PFSK-1 (cell line): Measurements from ENCODE around the gene OR4E1. TPM values are rescaled to one million over a fixed set of nuclear protein-coding genes. Genes with fewer than 3 reads are reported as not detected.

Experiments used
- FOXP2 ChIP-seq: optimal IDR thresholded peaks from 2 replicates; pipeline ENCODE3; 2011; ENCODE audit warnings: borderline replicate concordance, control low read depth, inconsistent platforms; ENCODE audit not compliant: insufficient read depth; ENCODE audit errors: extremely low read length, extremely low read depth
- POLR2AphosphoS5 ChIP-seq: IDR thresholded peaks from 2 replicates; pipeline ENCODE4 v1.6.1; 2012; ENCODE audit warnings: low read depth, mild to moderate bottlenecking, control low read depth, low read length, moderate library complexity
- REST ChIP-seq, 2 experiments: IDR thresholded peaks; 2 replicates each; pipeline versions ENCODE4 v1.6.1 to v1.8.0; 2011 to 2012; ENCODE audit warnings: low read depth in 2 of 2, low read length in 2 of 2, control low read depth in 1 of 2, inconsistent platforms in 1 of 2, mild to moderate bottlenecking in 1 of 2, moderate library complexity in 1 of 2; ENCODE audit not compliant: insufficient read depth in 1 of 2
- SIN3A ChIP-seq: IDR thresholded peaks from 2 replicates; pipeline ENCODE4 v1.6.1; 2012; ENCODE audit warnings: mild to moderate bottlenecking, low read length, moderate library complexity, borderline replicate concordance; ENCODE audit not compliant: insufficient read depth
- TAF1 ChIP-seq: IDR thresholded peaks from 2 replicates; pipeline ENCODE4 v1.6.1; 2012; ENCODE audit warnings: low read length, control low read depth, borderline replicate concordance; ENCODE audit not compliant: insufficient read depth
- polyA plus RNA-seq: library from polyadenylated mRNA; unstranded; fragments of >200 nt; gene quantifications from one replicate; pipeline ENCODE4 v1.2.1, GENCODE V29; 2012; ENCODE audit warnings: low read depth, missing spikeins; ENCODE audit not compliant: insufficient read length

OR4E1 gene
- polyA plus RNA-seq = not detected

GRCh38 chr14:21673718-21674117 is at the start of gene OR4E1:
Gene OR4E1, minus strand, starts transcription at chr14:21673818. Its CDS starts 2,883 bp downstream, at chr14:21670935.
- TF ChIP-seq FOXP2 (no peak), POLR2AphosphoS5 (no peak), REST (IDR thresholded peaks at IDR 0.05; ENCODE audit: insufficient read depth in 1 of 2, low read depth in 2 of 2, low read length in 2 of 2) (no peak), TAF1 (no peak), SIN3A (no peak)

- TF ChIP-seq SIN3A = no peak
- TF ChIP-seq TAF1 = no peak
- TF ChIP-seq FOXP2 = no peak
- TF ChIP-seq REST (IDR thresholded peaks at IDR 0.05; ENCODE audit: insufficient read depth in 1 of 2, low read depth in 2 of 2, low read length in 2 of 2) = no peak
- no peak for TF ChIP-seq POLR2AphosphoS5
These were observed 47.9 kb upstream of the OR4E1 start for GRCh38 chr14:21721504-21721903.

GRCh38 chr14:21719841-21720240 is 46.2 kb upstream of the OR4E1 start:
- TF ChIP-seq POLR2AphosphoS5 (no peak), FOXP2 (no peak), SIN3A (no peak), REST (IDR thresholded peaks at IDR 0.05; ENCODE audit: insufficient read depth in 1 of 2, low read depth in 2 of 2, low read length in 2 of 2) (no peak), TAF1 (no peak)

- TF ChIP-seq TAF1 (no peak), POLR2AphosphoS5 (no peak), REST (IDR thresholded peaks at IDR 0.05; ENCODE audit: insufficient read depth in 1 of 2, low read depth in 2 of 2, low read length in 2 of 2) (no peak), FOXP2 (no peak), SIN3A (no peak)
These were observed 40.8 kb upstream of the OR4E1 start for GRCh38 chr14:21714318-21714929.

- TF ChIP-seq POLR2AphosphoS5 (no peak), TAF1 (no peak), REST (IDR thresholded peaks at IDR 0.05; ENCODE audit: insufficient read depth in 1 of 2, low read depth in 2 of 2, low read length in 2 of 2) (no peak), FOXP2 (no peak), SIN3A (no peak)
These were observed 38.4 kb upstream of the OR4E1 start for GRCh38 chr14:21712036-21712435.
